ACC112 (cell line): Measurements from ENCODE around the gene TOLLIP.

Source experiments
- H2AFZ ChIP-seq: fragments of 200-600 bp; sonication (generic); one replicate; pipeline ENCODE4 v1.6.0; 2017; ENCODE audit warnings: antibody characterized with exemption, low read length; ENCODE audit not compliant: unreplicated experiment
- H3K27ac ChIP-seq: fragments of 200-600 bp; sonication (generic); 2 replicates; pipeline ENCODE4 v1.5.1; 2014; ENCODE audit warnings: low read depth, mild to moderate bottlenecking, antibody characterized with exemption, low read length, moderate library complexity
- H3K27me3 ChIP-seq: fragments of 200-600 bp; sonication (generic); 2 replicates; pipeline ENCODE4 v1.6.1; 2014; ENCODE audit warnings: mild to moderate bottlenecking, antibody characterized with exemption, low read length, moderate library complexity, mixed read lengths; ENCODE audit not compliant: insufficient read depth
- H3K36me3 ChIP-seq: fragments of 200-600 bp; sonication (generic); 2 replicates; pipeline ENCODE4 v1.6.1; 2016; ENCODE audit warnings: mild to moderate bottlenecking, antibody characterized with exemption, low read length, moderate library complexity, mixed read lengths; ENCODE audit not compliant: insufficient read depth
- H3K4me1 ChIP-seq: fragments of 200-600 bp; sonication (generic); one replicate; pipeline ENCODE4 v1.6.1; 2016; ENCODE audit warnings: low read length, mixed read lengths; ENCODE audit not compliant: insufficient read depth, unreplicated experiment, control insufficient read depth
- H3K4me3 ChIP-seq: fragments of 200-600 bp; sonication (generic); 2 replicates; pipeline ENCODE4 v1.5.1; 2014; ENCODE audit warnings: mild to moderate bottlenecking, low read depth, low read length
- H3K79me2 ChIP-seq: fragments of 200-600 bp; sonication (generic); one replicate; pipeline ENCODE4 v1.6.0; 2016; ENCODE audit warnings: low read length; ENCODE audit not compliant: control insufficient read depth, unreplicated experiment, insufficient read depth

The TOLLIP gene

DNA sequence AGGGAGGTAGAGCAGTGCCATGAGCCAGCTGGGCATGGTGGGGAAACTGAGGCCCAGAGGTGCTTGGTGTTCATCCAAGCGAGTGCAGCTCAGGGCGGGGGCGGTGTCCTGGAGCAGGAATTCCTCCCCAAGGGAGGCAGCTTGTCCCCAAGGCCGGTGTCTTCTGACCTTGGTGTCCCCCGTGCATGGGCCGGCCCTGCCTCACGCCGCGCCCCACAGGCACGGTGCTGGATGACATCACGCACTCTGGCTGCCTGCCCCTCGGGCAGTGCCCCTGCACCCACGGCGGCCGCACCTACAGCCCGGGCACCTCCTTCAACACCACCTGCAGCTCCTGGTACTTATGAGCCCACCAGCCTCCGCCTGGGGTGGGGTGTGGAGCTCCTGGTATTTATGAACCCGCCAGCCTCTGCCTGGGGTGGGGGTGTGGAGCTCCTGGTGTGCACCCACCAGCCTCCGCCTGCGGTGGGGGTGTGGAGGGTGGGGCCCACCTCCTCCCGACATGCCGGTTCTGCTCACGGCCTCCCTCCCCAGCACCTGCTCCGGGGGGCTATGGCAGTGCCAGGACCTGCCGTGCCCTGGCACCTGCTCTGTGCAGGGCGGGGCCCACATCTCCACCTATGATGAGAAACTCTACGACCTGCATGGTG is 79.8 kb downstream of the TOLLIP start:
- Histone ChIP-seq H3K79me2 (no peaks in the 10 kb centered on the region), H3K27ac (no peak overlapping the region), H3K36me3 (no peaks in the 10 kb centered on the region), H2AFZ (no peak overlapping the region), H3K4me1 (no peaks in the 10 kb centered on the region), H3K27me3 (no peaks in the 10 kb centered on the region; the same call in 1 of the 2 replicates), H3K4me3 (no peak overlapping the region)

DNA sequence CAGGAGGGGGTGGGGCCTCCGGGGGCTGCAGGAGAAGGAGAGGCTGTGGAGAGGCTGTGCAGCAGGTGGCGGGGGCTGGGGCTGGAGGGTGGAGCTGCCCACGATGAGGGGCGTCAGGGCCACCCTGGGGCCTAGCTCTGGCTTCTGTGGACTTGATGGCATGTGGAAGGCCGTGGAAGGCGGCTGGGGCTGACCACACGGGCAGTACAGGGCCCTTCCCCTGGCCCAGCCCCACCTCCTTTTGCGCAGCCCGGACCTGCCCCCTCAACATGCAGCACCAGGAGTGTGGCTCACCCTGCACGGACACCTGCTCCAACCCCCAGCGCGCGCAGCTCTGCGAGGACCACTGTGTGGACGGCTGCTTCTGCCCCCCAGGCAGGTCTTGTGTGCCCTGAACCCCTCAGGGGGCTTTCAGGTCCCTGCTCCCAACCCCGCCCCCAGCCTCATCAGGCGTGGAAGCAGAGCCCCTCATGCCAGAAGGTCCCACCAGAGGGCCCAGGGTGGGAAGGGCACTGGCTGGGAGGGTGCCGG is 80.4 kb downstream of the TOLLIP start:
- Histone ChIP-seq H3K27ac (no peak overlapping the region), H3K36me3 (no peaks in the 10 kb centered on the region), H3K27me3 (peaks cover 2% of the 10 kb centered on the region), H3K4me3 (no peak overlapping the region), H2AFZ (no peak overlapping the region), H3K4me1 (no peaks in the 10 kb centered on the region), H3K79me2 (no peaks in the 10 kb centered on the region)

GRCh38 chr11:1228101-1228821 is 81.2 kb downstream of the TOLLIP start:
- Histone ChIP-seq H2AFZ (no peak overlapping the region), H3K27me3 (peaks cover 9% of the 10 kb centered on the region), H3K36me3 (no peaks in the 10 kb centered on the region), H3K79me2 (no peaks in the 10 kb centered on the region), H3K4me3 (no peak overlapping the region), H3K4me1 (no peaks in the 10 kb centered on the region), H3K27ac (no peak overlapping the region)

- H3K4me1 ChIP-seq = no peaks in the 10 kb centered on the region
- H2AFZ ChIP-seq = no peak overlapping the region
- H3K27me3 ChIP-seq = peaks cover 10% of the 10 kb centered on the region
- H3K36me3 ChIP-seq = no peaks in the 10 kb centered on the region
- H3K79me2 ChIP-seq = no peaks in the 10 kb centered on the region
- H3K4me3 ChIP-seq = no peak overlapping the region
- no peak overlapping the region for H3K27ac ChIP-seq
These were observed 81.8 kb downstream of the TOLLIP start for GRCh38 chr11:1227551-1228100.

- no peak overlapping the region for H2AFZ ChIP-seq
- no peaks in the 10 kb centered on the region for H3K36me3 ChIP-seq
- H3K4me3 ChIP-seq = no peak overlapping the region
- H3K79me2 ChIP-seq = no peaks in the 10 kb centered on the region
- no peak overlapping the region for H3K27ac ChIP-seq
- H3K27me3 ChIP-seq = peaks cover 10% of the 10 kb centered on the region
- no peaks in the 10 kb centered on the region for H3K4me1 ChIP-seq
These were observed 82.4 kb downstream of the TOLLIP start for GRCh38 chr11:1226986-1227550.

GRCh38 chr11:1226226-1226985 is 83.0 kb downstream of the TOLLIP start:
- Histone ChIP-seq H3K79me2 (no peaks in the 10 kb centered on the region), H3K27ac (no peak overlapping the region), H3K36me3 (no peaks in the 10 kb centered on the region), H3K27me3 (peaks cover 15% of the 10 kb centered on the region), H3K4me3 (no peak overlapping the region), H2AFZ (no peak overlapping the region), H3K4me1 (no peaks in the 10 kb centered on the region)

GRCh38 chr11:1225386-1226225 is 83.8 kb downstream of the TOLLIP start:
- Histone ChIP-seq H2AFZ (no peak overlapping the region), H3K79me2 (no peaks in the 10 kb centered on the region), H3K27ac (no peak overlapping the region), H3K36me3 (no peaks in the 10 kb centered on the region), H3K4me1 (no peaks in the 10 kb centered on the region), H3K27me3 (peaks cover 17% of the 10 kb centered on the region), H3K4me3 (no peak overlapping the region)

DNA sequence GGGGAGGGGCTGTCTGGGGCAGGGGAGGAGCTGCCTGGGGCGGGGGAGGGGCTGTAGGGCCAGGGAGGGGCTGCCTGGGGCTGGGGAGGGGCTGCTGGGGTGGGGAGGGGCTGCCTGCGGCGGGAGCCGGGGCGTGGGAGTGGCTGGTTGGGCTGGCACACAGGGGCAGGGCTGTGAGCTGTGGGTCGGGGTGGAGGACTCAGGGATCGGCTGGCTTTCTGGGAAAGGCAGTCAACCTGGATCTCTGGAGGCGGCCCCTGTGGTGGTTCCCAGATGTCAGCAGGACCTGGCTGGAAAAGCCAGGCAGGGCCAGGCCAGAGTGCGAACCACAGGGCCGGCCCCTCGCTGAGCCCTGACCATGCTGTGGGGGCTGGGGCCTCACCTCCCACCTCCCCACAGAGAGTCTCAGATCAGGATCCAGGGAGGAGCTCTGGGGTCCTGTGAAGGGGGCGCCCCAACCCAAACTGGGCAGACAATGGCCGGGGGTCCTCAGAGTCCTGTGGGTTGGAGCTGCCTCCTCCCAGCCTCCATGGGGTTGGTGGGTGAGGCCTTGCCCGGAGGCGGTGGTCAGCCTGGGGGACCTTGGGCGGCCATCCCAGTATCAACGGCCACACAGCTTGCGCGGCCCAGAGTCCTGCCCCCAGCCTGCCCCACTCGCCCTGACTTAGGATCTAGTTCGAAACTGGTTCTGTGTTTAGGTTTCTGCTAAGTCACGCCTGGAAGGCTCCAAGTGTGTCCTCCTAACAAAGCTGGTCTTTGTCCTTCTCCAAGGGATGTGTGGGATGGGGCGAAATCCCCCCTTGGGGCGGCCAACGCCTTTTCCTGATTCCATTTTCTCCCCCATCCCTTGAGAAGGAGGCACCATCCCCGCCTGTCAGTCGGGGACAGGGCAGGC is 84.7 kb downstream of the TOLLIP start:
- no peak overlapping the region for H2AFZ ChIP-seq
- H3K27me3 ChIP-seq = peaks cover 17% of the 10 kb centered on the region
- no peak overlapping the region for H3K27ac ChIP-seq
- H3K79me2 ChIP-seq = no peaks in the 10 kb centered on the region
- no peaks in the 10 kb centered on the region for H3K4me1 ChIP-seq
- no peaks in the 10 kb centered on the region for H3K36me3 ChIP-seq
- no peak overlapping the region for H3K4me3 ChIP-seq
